Transverse colon (tissue), 3 donors: Measurements from ENCODE around the gene TRIP13.

Experiments
- EP300 ChIP-seq: sonication (generic); formaldehyde crosslinking; IDR thresholded peaks from one replicate; pipeline ENCODE4 v1.6.1; 2017; ENCODE audit warnings: antibody characterized with exemption, low read depth
- TF ChIP-seq, protein P1 (sequence below), 5 experiments: fragments of 200-600 bp in 3 of 5; fragments of 450-650 bp in 2 of 5; sonication (generic) in 3 of 5; IDR thresholded peaks; 1 replicate in 2 of 5; 2 replicates in 3 of 5; pipeline ENCODE4 v1.5.1; 2016 to 2017; ENCODE audit warnings: antibody characterized with exemption in 5 of 5, inconsistent platforms in 3 of 5, mild to moderate bottlenecking in 2 of 5, moderate library complexity in 1 of 5

GRCh38 chr5:900781-901180 lies 8.1 kb downstream of the TRIP13 start:
- TF ChIP-seq EP300: no peak
- TF ChIP-seq, protein P1, sequence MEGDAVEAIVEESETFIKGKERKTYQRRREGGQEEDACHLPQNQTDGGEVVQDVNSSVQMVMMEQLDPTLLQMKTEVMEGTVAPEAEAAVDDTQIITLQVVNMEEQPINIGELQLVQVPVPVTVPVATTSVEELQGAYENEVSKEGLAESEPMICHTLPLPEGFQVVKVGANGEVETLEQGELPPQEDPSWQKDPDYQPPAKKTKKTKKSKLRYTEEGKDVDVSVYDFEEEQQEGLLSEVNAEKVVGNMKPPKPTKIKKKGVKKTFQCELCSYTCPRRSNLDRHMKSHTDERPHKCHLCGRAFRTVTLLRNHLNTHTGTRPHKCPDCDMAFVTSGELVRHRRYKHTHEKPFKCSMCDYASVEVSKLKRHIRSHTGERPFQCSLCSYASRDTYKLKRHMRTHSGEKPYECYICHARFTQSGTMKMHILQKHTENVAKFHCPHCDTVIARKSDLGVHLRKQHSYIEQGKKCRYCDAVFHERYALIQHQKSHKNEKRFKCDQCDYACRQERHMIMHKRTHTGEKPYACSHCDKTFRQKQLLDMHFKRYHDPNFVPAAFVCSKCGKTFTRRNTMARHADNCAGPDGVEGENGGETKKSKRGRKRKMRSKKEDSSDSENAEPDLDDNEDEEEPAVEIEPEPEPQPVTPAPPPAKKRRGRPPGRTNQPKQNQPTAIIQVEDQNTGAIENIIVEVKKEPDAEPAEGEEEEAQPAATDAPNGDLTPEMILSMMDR (IDR thresholded peaks at IDR 0.05): no peak
